HG02610 (cell line): Measurements from ENCODE around the gene SKOR1.

Experiments
- ATAC-seq: cut with Tn5 transposase; IDR thresholded peaks from one replicate; pipeline ENCODE4 v1.9.1; 2021; ENCODE audit warnings: mild to moderate bottlenecking, moderate library complexity; ENCODE audit not compliant: unreplicated experiment

Gene SKOR1

GRCh38 chr15:67845974-67846373 is 20.7 kb downstream of the SKOR1 start:
- ATAC-seq = no peak

- ATAC-seq = no peak
These were observed 24.2 kb downstream of the SKOR1 start for GRCh38 chr15:67849538-67849937.

- no peak for ATAC-seq
These were observed 25.0 kb downstream of the SKOR1 start for GRCh38 chr15:67850336-67850735.

GRCh38 chr15:67850994-67851571 is 25.8 kb downstream of the SKOR1 start:
- no peak for ATAC-seq

- ATAC-seq = no peak
These were observed 27.1 kb downstream of the SKOR1 start for GRCh38 chr15:67852418-67852817.

- ATAC-seq = no peak
These were observed 28.1 kb downstream of the SKOR1 start for GRCh38 chr15:67853454-67853853.

GRCh38 chr15:67854358-67854757 is 29.0 kb downstream of the SKOR1 start:
- no peak for ATAC-seq

- no peak for ATAC-seq
These were observed 30.5 kb downstream of the SKOR1 start for GRCh38 chr15:67855842-67856241.

GRCh38 chr15:67857220-67857619 is 31.9 kb downstream of the SKOR1 start:
- ATAC-seq = no peak

- ATAC-seq = no peak
These were observed 34.1 kb downstream of the SKOR1 start for GRCh38 chr15:67859331-67859946.

- ATAC-seq = no peak
These were observed 36.7 kb downstream of the SKOR1 start for GRCh38 chr15:67861983-67862382.

GRCh38 chr15:67862750-67863441 is 37.6 kb downstream of the SKOR1 start:
- ATAC-seq = peak; percentile 59

- ATAC-seq = peak; percentile 65
These were observed 38.2 kb downstream of the SKOR1 start for GRCh38 chr15:67863442-67863987.

GRCh38 chr15:67865331-67865730 is 40.0 kb downstream of the SKOR1 start:
- no peak for ATAC-seq

- ATAC-seq = no peak
These were observed 40.5 kb downstream of the SKOR1 start for GRCh38 chr15:67865766-67866165.

GRCh38 chr15:67869701-67870100 is 44.4 kb downstream of the SKOR1 start:
- ATAC-seq = no peak

GRCh38 chr15:67870868-67871408 is 45.6 kb downstream of the SKOR1 start:
- ATAC-seq = no peak

- ATAC-seq = no peak
These were observed 48.5 kb downstream of the SKOR1 start for GRCh38 chr15:67873777-67874176.

- ATAC-seq = no peak
These were observed 53.5 kb downstream of the SKOR1 start for GRCh38 chr15:67878712-67879206.

GRCh38 chr15:67879440-67880129 is 54.3 kb downstream of the SKOR1 start:
- no peak for ATAC-seq

- ATAC-seq = no peak
These were observed 55.4 kb downstream of the SKOR1 start for GRCh38 chr15:67880651-67881182.
